ENCODE results near the gene TBCCD1. TPM values are rescaled to one million over a fixed set of nuclear protein-coding genes. Genes with fewer than 3 reads are reported as not detected.

The TBCCD1 gene
- 1 to 10 TPM; 7.6 to 8.1 TPM for total RNA-seq
- 14.1 TPM for polyA plus RNA-seq (2013, experiment 1 of 2)
- polyA plus RNA-seq (2013, experiment 2 of 2) = 18.9 TPM
- total RNA-seq = 10.7 to 31.3 (median 23.2) reads per million in 172 experiments

- H3K36me3 ChIP-seq (ENCODE audit: insufficient read depth, low read length) = peaks cover 10% of the 10 kb centered on the region
- ATAC-seq (ENCODE audit: poor library complexity) (peak; percentile 48), DNase-seq (peak; percentile 84 to 98 (median 94))
- H3K36me3 Mint-ChIP-seq (ENCODE audit: low read depth) = peaks cover 42% of the 10 kb centered on the region
- H3K27me3 Mint-ChIP-seq = no peaks in the 10 kb centered on the region
- peaks cover 38% of the 10 kb centered on the region for H3K4me1 ChIP-seq (ENCODE audit: insufficient read depth, low read length)
- peak within 1 kb of the TSS; percentile 76 for H3K4me3 ChIP-seq (ENCODE audit: low read length)
- intact Hi-C loops (cut with DNase I, micrococcal nuclease) = loop anchor here in 1 of 2 experiments (2.0 kb wide), 1 partner anchor 50 kb away; no protein-coding TSS in a partner anchor
- ChIA-PET CTCF (interaction anchor here (1.0 to 1.8 kb wide), 3 partner anchors 48 to 624 kb away, joined by 3 to 6 read pairs (median 4); no protein-coding TSS in a partner anchor), POLR2A (interaction anchor here (0.8 to 1.8 kb wide), 8 partner anchors 10 to 638 kb away, joined by 3 to 16 read pairs (median 4); partner anchors contain the start of genes EIF4A2 and TRA2B)
- H3K27me3 ChIP-seq (ENCODE audit: control insufficient read depth in 1 of 2, insufficient read depth in 2 of 2, low read length in 2 of 2) = no peaks in the 10 kb centered on the region
- H3K9me3 Mint-ChIP-seq = no peaks in the 10 kb centered on the region
- peak within 1 kb of the TSS; percentile 77 to 79 for H3K27ac ChIP-seq (ENCODE audit: low read depth in 1 of 2, low read length in 2 of 2)
- TF ChIP-seq CTCF (IDR thresholded peaks at IDR 0.05) = no peak
- H3K27ac Mint-ChIP-seq = peak within 1 kb of the TSS; percentile 90
- no peaks in the 10 kb centered on the region for H3K9me3 ChIP-seq (ENCODE audit: control insufficient read depth in 1 of 2, insufficient read depth in 1 of 2, low read length in 2 of 2)
- H3K4me3 Mint-ChIP-seq = peak within 1 kb of the TSS; percentile 92
- peaks cover 78% of the 10 kb centered on the region for H3K4me1 Mint-ChIP-seq (ENCODE audit: low read depth)
These were observed at the start of gene TBCCD1 for GRCh38 chr3:186567072-186567921. TBCCD1 (minus strand) TSS chr3:186567339; CDS start chr3:186564329, 3,010 bp downstream.

DNA sequence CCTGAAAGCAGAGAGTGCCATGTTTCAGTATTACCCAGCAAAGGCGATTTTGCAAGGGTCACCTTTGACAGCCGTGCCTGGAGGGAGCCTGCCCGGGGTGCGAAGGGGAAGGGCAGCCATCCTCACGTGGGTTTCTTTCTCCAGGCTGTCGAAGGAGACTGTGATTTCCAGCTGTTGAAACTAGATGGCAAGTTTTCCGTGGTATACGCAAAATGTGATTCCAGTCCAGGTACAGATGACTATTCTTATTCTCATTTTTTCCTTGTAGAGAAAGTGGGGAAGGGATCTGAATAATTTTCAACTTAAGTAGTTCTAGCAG, 49.1 kb upstream of the TBCCD1 start:
- no peak overlapping the region for H3K4me3 ChIP-seq (ENCODE audit: low read length)
- intact Hi-C loops (cut with DNase I, micrococcal nuclease) = loop anchor here (2.0 to 5.0 kb wide), 4 partner anchors 49 to 633 kb away; partner anchors contain the start of genes CRYGS (in 1 of the 2) and TBCCD1 (in 1 of the 2)
- no peak overlapping the region for H3K27ac ChIP-seq (ENCODE audit: low read depth in 1 of 2, low read length in 2 of 2)
- no peak for ATAC-seq (ENCODE audit: poor library complexity)
- CTCF ChIA-PET = interaction anchor here (1.2 to 4.7 kb wide), 13 partner anchors 29 to 689 kb away, joined by 3 to 49 read pairs (median 8); partner anchors contain the start of genes DNAJB11 and EIF4A2
- H3K27ac Mint-ChIP-seq = no peak overlapping the region
- no peaks in the 10 kb centered on the region for H3K36me3 Mint-ChIP-seq (ENCODE audit: low read depth)
- H3K27me3 Mint-ChIP-seq = peaks cover 25% of the 10 kb centered on the region
- no peak for DNase-seq
- peaks cover 19% of the 10 kb centered on the region for H3K4me1 ChIP-seq (ENCODE audit: insufficient read depth, low read length)
- no peak overlapping the region for H3K4me3 Mint-ChIP-seq
- H3K9me3 ChIP-seq (ENCODE audit: control insufficient read depth in 1 of 2, insufficient read depth in 1 of 2, low read length in 2 of 2) = peaks cover 0 to 5% of the 10 kb centered on the region in 2 experiments
- POLR2A ChIA-PET = interaction anchor here (0.6 to 2.2 kb wide), 4 partner anchors 14 to 1030 kb away, joined by 3 to 23 read pairs (median 4); partner anchors contain the start of genes EIF4A2 and SENP2
- H3K9me3 Mint-ChIP-seq = no peaks in the 10 kb centered on the region
- H3K36me3 ChIP-seq (ENCODE audit: insufficient read depth, low read length) = no peaks in the 10 kb centered on the region
- TF ChIP-seq CTCF (IDR thresholded peaks at IDR 0.05) = no peak
- peaks cover 0 to 9% of the 10 kb centered on the region in 2 experiments for H3K27me3 ChIP-seq (ENCODE audit: control insufficient read depth in 1 of 2, insufficient read depth in 2 of 2, low read length in 2 of 2)
- peaks cover 19% of the 10 kb centered on the region for H3K4me1 Mint-ChIP-seq (ENCODE audit: low read depth)
